Measurements from ENCODE around the gene AR.

DNA sequence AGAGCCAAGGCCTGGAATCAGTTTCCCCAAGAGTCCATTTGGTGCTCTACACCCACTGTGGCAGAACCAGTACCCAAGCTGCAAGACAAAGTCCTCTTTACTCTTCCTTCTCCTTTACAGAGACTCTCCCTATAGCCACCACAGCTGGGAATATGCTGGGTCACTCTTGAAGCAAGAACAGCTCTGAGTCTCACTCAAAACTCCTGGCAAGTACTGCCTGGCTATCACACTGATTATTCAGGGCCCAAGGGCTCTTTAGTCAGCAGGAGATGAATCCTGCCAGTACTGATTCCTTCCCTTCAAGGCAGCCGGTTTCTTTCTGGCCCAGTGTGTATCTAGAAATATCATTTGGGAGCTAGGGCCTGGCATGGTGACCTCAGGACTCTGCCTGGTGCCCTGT, 130.9 kb downstream of the AR start:
- no peak for TF ChIP-seq POLR2AphosphoS5 (IDR thresholded peaks at IDR 0.05)
- TF ChIP-seq, protein P1, sequence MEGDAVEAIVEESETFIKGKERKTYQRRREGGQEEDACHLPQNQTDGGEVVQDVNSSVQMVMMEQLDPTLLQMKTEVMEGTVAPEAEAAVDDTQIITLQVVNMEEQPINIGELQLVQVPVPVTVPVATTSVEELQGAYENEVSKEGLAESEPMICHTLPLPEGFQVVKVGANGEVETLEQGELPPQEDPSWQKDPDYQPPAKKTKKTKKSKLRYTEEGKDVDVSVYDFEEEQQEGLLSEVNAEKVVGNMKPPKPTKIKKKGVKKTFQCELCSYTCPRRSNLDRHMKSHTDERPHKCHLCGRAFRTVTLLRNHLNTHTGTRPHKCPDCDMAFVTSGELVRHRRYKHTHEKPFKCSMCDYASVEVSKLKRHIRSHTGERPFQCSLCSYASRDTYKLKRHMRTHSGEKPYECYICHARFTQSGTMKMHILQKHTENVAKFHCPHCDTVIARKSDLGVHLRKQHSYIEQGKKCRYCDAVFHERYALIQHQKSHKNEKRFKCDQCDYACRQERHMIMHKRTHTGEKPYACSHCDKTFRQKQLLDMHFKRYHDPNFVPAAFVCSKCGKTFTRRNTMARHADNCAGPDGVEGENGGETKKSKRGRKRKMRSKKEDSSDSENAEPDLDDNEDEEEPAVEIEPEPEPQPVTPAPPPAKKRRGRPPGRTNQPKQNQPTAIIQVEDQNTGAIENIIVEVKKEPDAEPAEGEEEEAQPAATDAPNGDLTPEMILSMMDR (IDR thresholded peaks at IDR 0.05) = no peak
- no peak for TF ChIP-seq POLR2A (IDR thresholded peaks at IDR 0.05)
